ENCODE data around the gene AGO3. TPM values are rescaled to one million over a fixed set of nuclear protein-coding genes. Genes with fewer than 3 reads are reported as not detected.
"Not testable (repeated sequence)": the region's sequence is repeated elsewhere in the genome, so short reads cannot be mapped to it uniquely, and the experiment has no call there.

Gene AGO3
- total and polyA plus RNA-seq, 2 experiments from 2014 or later = 19.2 to 27.3 TPM

- TF ChIP-seq CTCF (conservative IDR thresholded peaks at IDR 0.05; ENCODE audit: low read depth in 2 of 2) (no peak), JUNB (IDR thresholded peaks at IDR 0.05; ENCODE audit: unreplicated experiment) (no peak), REST (IDR thresholded peaks at IDR 0.05; ENCODE audit: unreplicated experiment) (no peak), NANOG (IDR thresholded peaks at IDR 0.05; ENCODE audit: borderline replicate concordance) (no peak), CREB1 (CRISPR knock-in tag; IDR thresholded peaks at IDR 0.05; ENCODE audit: low read depth) (no peak), EZH2 (IDR thresholded peaks at IDR 0.05; ENCODE audit: low read depth, unreplicated experiment) (no peak)
Measured at GRCh38 chr1:36023098-36023769, 92.3 kb downstream of the AGO3 start (continued).

- H3K36me3 ChIP-seq (ENCODE audit: insufficient read depth); H3K27me3 Mint-ChIP-seq (ENCODE audit: insufficient read depth, low read depth, poor library complexity); H2AFZ ChIP-seq; H3K9me2 ChIP-seq (ENCODE audit: insufficient read depth); H3K27me3 ChIP-seq (ENCODE audit: insufficient read depth); H3K4me3 Mint-ChIP-seq; H3K27ac ChIP-seq (ENCODE audit: low read depth); H3K4me1 ChIP-seq (ENCODE audit: insufficient read depth); DNase-seq (ENCODE audit: low spot score); H3F3A ChIP-seq (replicated peaks; ENCODE audit: low read depth); H3K4me3 ChIP-seq; H4K20me1 ChIP-seq (replicated peaks; ENCODE audit: insufficient read depth); H3K4me2 ChIP-seq; H3K79me2 ChIP-seq (replicated peaks; ENCODE audit: insufficient read depth); H3K9me3 Mint-ChIP-seq; H3K27ac Mint-ChIP-seq; H3K4me1 Mint-ChIP-seq; ATAC-seq: not testable (repeated sequence)
- H3K36me3 Mint-ChIP-seq (ENCODE audit: low read depth) = peaks cover 16% of the 10 kb centered on the region
Measured at GRCh38 chr1:36024024-36024423, 93.1 kb downstream of the AGO3 start.

GRCh38 chr1:36024847-36025246 lies 93.9 kb downstream of the AGO3 start:
- Histone ChIP-seq H3K4me1 (ENCODE audit: insufficient read depth) (no peaks in the 10 kb centered on the region), H3K4me3 (no peak overlapping the region), H3K27ac (ENCODE audit: low read depth) (no peak overlapping the region), H3F3A (replicated peaks; ENCODE audit: low read depth) (no peaks in the 10 kb centered on the region), H3K4me2 (no peak overlapping the region), H3K9me2 (ENCODE audit: insufficient read depth) (no peaks in the 10 kb centered on the region), H2AFZ (no peak overlapping the region), H3K79me2 (replicated peaks; ENCODE audit: insufficient read depth) (no peaks in the 10 kb centered on the region), H4K20me1 (replicated peaks; ENCODE audit: insufficient read depth) (no peaks in the 10 kb centered on the region), H3K27me3 (ENCODE audit: insufficient read depth) (no peaks in the 10 kb centered on the region), H3K36me3 (ENCODE audit: insufficient read depth) (peaks cover 5% of the 10 kb centered on the region; the same call in 1 of the 2 replicates)
- peaks cover 5% of the 10 kb centered on the region; the same call in 2 of the 3 replicates for H3K9me3 Mint-ChIP-seq
- TF ChIP-seq NANOG (IDR thresholded peaks at IDR 0.05; ENCODE audit: borderline replicate concordance) (no peak), ZNF114 (CRISPR knock-in tag; IDR thresholded peaks at IDR 0.05) (no peak)
- H3K27me3 Mint-ChIP-seq (ENCODE audit: insufficient read depth, low read depth, poor library complexity) = peaks cover 2% of the 10 kb centered on the region
- H3K4me1 Mint-ChIP-seq = no peaks in the 10 kb centered on the region
- H3K27ac Mint-ChIP-seq = no peak overlapping the region
- DNase-seq (ENCODE audit: low spot score) (no peak), ATAC-seq (no peak)
- H3K4me3 Mint-ChIP-seq = no peak overlapping the region
- peaks cover 18% of the 10 kb centered on the region for H3K36me3 Mint-ChIP-seq (ENCODE audit: low read depth)
